HCT116 (cell line): ENCODE results near the gene BICDL2. TPM values are rescaled to one million over a fixed set of nuclear protein-coding genes. Genes with fewer than 3 reads are reported as not detected.

Experiments used
- ATAC-seq: fragments of 200-7000 bp; cut with Tn5 transposase; 2 replicates; pipeline ENCODE4 v1.9.1; 2020; ENCODE audit warnings: mild to moderate bottlenecking, moderate library complexity
- BruUV-seq: library from RNA; stranded (reverse); fragments of 400-500 nt; replicated peaks from 2 replicates; lab custom pipeline; 2021; lab: Mats Ljungman, UMichigan
- CTCF ChIA-PET: fragments of 300-600 bp; sonication (Branson Sonifier 250); formaldehyde crosslinking; loops from one replicate; lab custom pipeline; 2021; ENCODE audit warnings: antibody characterized with exemption; lab: Charles Lee
- POLR2A ChIA-PET: fragments of 300-600, 350-600 bp; sonication (Branson Sonifier 250); formaldehyde crosslinking; loops from one replicate; lab custom pipeline; 2021; ENCODE audit warnings: antibody characterized with exemption; lab: Charles Lee
- RAD21 ChIA-PET, 2 experiments: fragments of 300-600 bp; sonication (Branson Sonifier 250); formaldehyde crosslinking; loops; one replicate each; lab custom pipeline; 2023; ENCODE audit warnings: low total read pairs in 2 of 2; ENCODE audit not compliant: uncharacterized antibody in 2 of 2, unreplicated experiment in 2 of 2, low non-redundant PET in 1 of 2; lab: Charles Lee
- DNase-seq: peaks from one replicate; pipeline ENCODE4 v3.0.0-alpha.2; 2010; ENCODE audit warnings: low read depth, low spot score
- H2AFZ ChIP-seq: fragments of 200-600 bp; shearing (Covaris generic), sonication (generic); 2 replicates; pipeline ENCODE4 v1.6.1; 2017; ENCODE audit warnings: low read depth, mixed run types, mixed read lengths, antibody characterized with exemption, low read length; ENCODE audit not compliant: poor library complexity, severe bottlenecking
- H3K27ac ChIP-seq: 2 replicates; pipeline ENCODE4 v1.5.1; 2012; ENCODE audit warnings: low read depth, low read length
- H3K27me3 ChIP-seq: fragments of 200-600 bp; sonication (generic); 2 replicates; pipeline ENCODE4 v1.6.1; 2016; ENCODE audit warnings: mixed run types, low read length, mixed read lengths; ENCODE audit not compliant: insufficient read depth
- H3K36me3 ChIP-seq, 2 experiments: fragments of 200-500 bp in 1 of 2; fragments of 200-600 bp in 1 of 2; sonication (Bioruptor generic) in 1 of 2; sonication (generic) in 1 of 2; 2 replicates each; pipeline versions ENCODE4 v1.5.1 to v1.6.1; 2014 to 2016; ENCODE audit warnings: low read length in 2 of 2, inconsistent platforms in 1 of 2, mixed read lengths in 1 of 2, mixed run types in 1 of 2; ENCODE audit not compliant: insufficient read depth in 2 of 2, control insufficient read depth in 1 of 2
- H3K4me1 ChIP-seq, 2 experiments: fragments of 200-600 bp in 1 of 2; sonication (generic) in 1 of 2; 2 replicates each; pipeline versions ENCODE4 v1.5.1 to v1.6.1; 2012 to 2017; ENCODE audit warnings: low read length in 2 of 2, inconsistent platforms in 1 of 2, mild to moderate bottlenecking in 1 of 2, mixed read lengths in 1 of 2, mixed run types in 1 of 2, moderate library complexity in 1 of 2; ENCODE audit not compliant: insufficient read depth in 2 of 2, control insufficient read depth in 1 of 2
- H3K4me2 ChIP-seq: fragments of 200-600 bp; sonication (generic); 2 replicates; pipeline ENCODE4 v1.6.1; 2017; ENCODE audit warnings: mixed run types, low read length, mixed read lengths
- H3K4me3 ChIP-seq, 2 experiments: fragments of 200-600 bp in 1 of 2; sonication (generic) in 1 of 2; replicated peaks in 1 of 2; 2 replicates each; pipeline ENCODE4 v1.5.1; 2011 to 2016; ENCODE audit warnings: low read length in 2 of 2, control low read depth in 1 of 2, low read depth in 1 of 2, mild to moderate bottlenecking in 1 of 2, mixed read lengths in 1 of 2, mixed run types in 1 of 2
- H3K79me2 ChIP-seq: fragments of 200-600 bp; sonication (generic); 2 replicates; pipeline ENCODE4 v1.6.1; 2017; ENCODE audit warnings: mild to moderate bottlenecking, mixed run types, low read length, moderate library complexity, mixed read lengths; ENCODE audit not compliant: insufficient read depth
- H3K9ac ChIP-seq: fragments of 200-600 bp; sonication (generic); 2 replicates; pipeline ENCODE4 v1.6.1; 2016; ENCODE audit warnings: low read length, mixed read lengths
- H3K9me2 ChIP-seq: fragments of 200-600 bp; sonication (generic), shearing (Covaris generic); 2 replicates; pipeline ENCODE4 v1.6.1; 2017; ENCODE audit warnings: mixed run types, mild to moderate bottlenecking, moderate library complexity; ENCODE audit not compliant: insufficient read depth
- H3K9me3 ChIP-seq, 2 experiments: fragments of 200-500 bp in 1 of 2; fragments of 200-600 bp in 1 of 2; sonication (Bioruptor generic) in 1 of 2; sonication (generic) in 1 of 2; 2 replicates each; pipeline ENCODE4 v1.6.1; 2014 to 2017; ENCODE audit warnings: low read length in 2 of 2, mixed read lengths in 2 of 2, inconsistent platforms in 1 of 2, low read depth in 1 of 2, mild to moderate bottlenecking in 1 of 2, mixed run types in 1 of 2, moderate library complexity in 1 of 2; ENCODE audit not compliant: control insufficient read depth in 1 of 2, insufficient read depth in 1 of 2
- H4K20me1 ChIP-seq: fragments of 200-600 bp; sonication (generic), shearing (Covaris generic); 2 replicates; pipeline ENCODE4 v1.6.1; 2017; ENCODE audit warnings: mixed run types, mild to moderate bottlenecking, moderate library complexity; ENCODE audit not compliant: insufficient read depth
- ATF3 ChIP-seq: IDR thresholded peaks from 2 replicates; pipeline ENCODE4 v1.6.1; 2012
- CBX3 ChIP-seq: IDR thresholded peaks from 2 replicates; pipeline ENCODE4 v1.6.1; 2012; ENCODE audit warnings: low read depth
- CEBPB ChIP-seq: IDR thresholded peaks from 2 replicates; pipeline ENCODE4 v1.6.1; 2012; ENCODE audit warnings: low read depth
- EGR1 ChIP-seq: IDR thresholded peaks from 2 replicates; pipeline ENCODE4 v1.6.1; 2012; ENCODE audit warnings: low read depth
- ELF1 ChIP-seq: IDR thresholded peaks from 2 replicates; pipeline ENCODE4 v1.6.1; 2012; ENCODE audit warnings: low read depth, borderline replicate concordance
- EZH2 ChIP-seq: fragments of 200-600 bp; sonication (generic); IDR thresholded peaks from 2 replicates; pipeline ENCODE4 v1.6.1; 2017; ENCODE audit warnings: antibody characterized with exemption, mixed run types
- EZH2phosphoT487 ChIP-seq: fragments of 200-600 bp; IDR thresholded peaks from 2 replicates; pipeline ENCODE4 v1.6.1; 2018; ENCODE audit warnings: antibody characterized with exemption, borderline replicate concordance
- FOSL1 ChIP-seq: IDR thresholded peaks from 2 replicates; pipeline ENCODE4 v1.6.1; 2012; ENCODE audit warnings: low read depth
- JUND ChIP-seq: IDR thresholded peaks from 2 replicates; pipeline ENCODE4 v1.6.1; 2012
- POLR2A ChIP-seq: IDR thresholded peaks from 2 replicates; pipeline ENCODE4 v1.7.0; 2011; ENCODE audit warnings: borderline replicate concordance; ENCODE audit not compliant: insufficient read depth, insufficient read length; ENCODE audit errors: extremely low read depth
- POLR2AphosphoS5 ChIP-seq: IDR thresholded peaks from 2 replicates; pipeline ENCODE4 v1.6.1; 2011; ENCODE audit warnings: mild to moderate bottlenecking, low read depth, low read length, moderate library complexity
- SP1 ChIP-seq: IDR thresholded peaks from 2 replicates; pipeline ENCODE4 v1.6.1; 2012; ENCODE audit warnings: low read depth
- SRF ChIP-seq: IDR thresholded peaks from 2 replicates; pipeline ENCODE4 v1.6.1; 2012; ENCODE audit warnings: low read depth
- TCF7L2 ChIP-seq: IDR thresholded peaks from 2 replicates; pipeline ENCODE4 v1.7.0; 2011; ENCODE audit warnings: borderline replicate concordance, inconsistent platforms; ENCODE audit not compliant: insufficient read depth, insufficient read length; ENCODE audit errors: extremely low read depth
- ZFX ChIP-seq: fragments of 450-650 bp; IDR thresholded peaks from 2 replicates; pipeline ENCODE4 v1.6.1; 2017
- ZNF274 ChIP-seq: fragments of 200-500 bp; sonication (Bioruptor generic); IDR thresholded peaks from 2 replicates; pipeline ENCODE4 v1.6.1; 2014; ENCODE audit warnings: mild to moderate bottlenecking, low read depth, low read length, inconsistent platforms
- intact Hi-C: fragments of 100-400 bp; cut with micrococcal nuclease; formaldehyde crosslinking; loops from 2 replicates; pipeline ENCODE4 v1.10.0; 2022
- total RNA-seq: library from RNA; stranded (reverse); gene quantifications from one replicate; pipeline ENCODE4 v1.2.1, GENCODE V29; 2021; ENCODE audit not compliant: unreplicated experiment
- TF ChIP-seq, protein P1 (sequence below): IDR thresholded peaks from 2 replicates; pipeline ENCODE4 v1.6.1; 2011; ENCODE audit warnings: mild to moderate bottlenecking, low read length, moderate library complexity; ENCODE audit not compliant: insufficient replicate concordance; ENCODE audit errors: extremely low read depth
- TF ChIP-seq, protein P2 (sequence below): IDR thresholded peaks from 2 replicates; pipeline ENCODE4 v1.6.1; 2012; ENCODE audit warnings: low read depth
- TF ChIP-seq, protein P3 (sequence below): IDR thresholded peaks from 2 replicates; pipeline ENCODE4 v1.6.1; 2012
- TF ChIP-seq, protein P4 (sequence below), 3 experiments: fragments of 200-600 bp in 1 of 3; sonication (generic) in 1 of 3; IDR thresholded peaks in 2 of 3; conservative IDR thresholded peaks in 1 of 3; 2 replicates each; pipeline ENCODE4 v1.5.1; 2012 to 2017; ENCODE audit warnings: low read depth in 2 of 3, low read length in 2 of 3, antibody characterized with exemption in 1 of 3, borderline replicate concordance in 1 of 3, control low read depth in 1 of 3, mild to moderate bottlenecking in 1 of 3, mixed read lengths in 1 of 3, mixed run types in 1 of 3, moderate library complexity in 1 of 3; ENCODE audit not compliant: insufficient read depth in 1 of 3

The BICDL2 gene
- total RNA-seq, 1 experiment from 2014 or later: 21.3 TPM

DNA sequence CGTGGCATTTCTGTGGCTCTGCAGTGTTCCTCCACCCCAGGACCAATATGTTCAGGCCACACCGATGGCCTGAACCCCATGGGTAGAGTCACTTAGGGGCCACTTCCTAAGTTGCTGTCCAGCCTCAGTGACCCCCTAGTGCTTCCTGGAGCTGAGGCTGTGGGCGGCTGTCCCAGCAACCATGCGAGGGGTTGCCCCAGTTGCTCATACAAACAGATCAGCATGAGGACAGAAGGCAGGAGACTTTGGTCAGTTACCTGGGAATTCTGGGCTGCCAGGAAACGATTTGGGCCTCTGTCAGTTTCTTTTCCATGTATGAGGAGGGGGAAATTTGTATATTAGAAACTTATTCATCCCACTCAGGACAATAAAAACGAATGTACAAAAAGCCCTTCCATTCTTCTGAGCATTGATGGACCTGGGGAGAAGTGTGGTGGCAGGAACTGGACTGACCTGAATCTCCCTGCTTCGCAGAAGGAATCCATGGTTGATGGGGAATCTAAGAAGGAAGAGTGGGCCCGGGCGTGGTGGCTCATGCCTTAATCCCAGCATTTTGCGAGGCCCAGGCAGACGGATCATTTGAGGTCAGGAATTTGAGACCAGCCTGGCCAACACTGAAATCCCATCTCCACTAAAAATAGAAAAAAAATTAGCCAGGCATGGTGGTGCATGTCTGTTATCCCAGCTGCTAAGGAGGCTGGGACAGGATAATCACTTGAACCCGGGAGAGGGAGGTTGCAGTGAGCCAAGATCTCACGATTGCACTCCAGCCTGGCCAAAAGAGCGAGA, 23.8 kb upstream of the BICDL2 start:
- Histone ChIP-seq H3K4me1 (peaks cover 0 to 25% of the 10 kb centered on the region in 2 experiments; a peak in 3 of 4 replicates), H3K9me2 (no peaks in the 10 kb centered on the region), H2AFZ (no peak overlapping the region), H3K4me2 (no peak overlapping the region), H3K27ac (no peak overlapping the region), H3K27me3 (no peaks in the 10 kb centered on the region), H4K20me1 (no peaks in the 10 kb centered on the region), H3K36me3 (no peaks in the 10 kb centered on the region), H3K9ac (no peak overlapping the region), H3K9me3 (no peaks in the 10 kb centered on the region), H3K4me3 (no peak overlapping the region), H3K79me2 (no peaks in the 10 kb centered on the region)
- no peak for TF ChIP-seq EGR1
- no peak for TF ChIP-seq SRF
- TF ChIP-seq, protein P1, sequence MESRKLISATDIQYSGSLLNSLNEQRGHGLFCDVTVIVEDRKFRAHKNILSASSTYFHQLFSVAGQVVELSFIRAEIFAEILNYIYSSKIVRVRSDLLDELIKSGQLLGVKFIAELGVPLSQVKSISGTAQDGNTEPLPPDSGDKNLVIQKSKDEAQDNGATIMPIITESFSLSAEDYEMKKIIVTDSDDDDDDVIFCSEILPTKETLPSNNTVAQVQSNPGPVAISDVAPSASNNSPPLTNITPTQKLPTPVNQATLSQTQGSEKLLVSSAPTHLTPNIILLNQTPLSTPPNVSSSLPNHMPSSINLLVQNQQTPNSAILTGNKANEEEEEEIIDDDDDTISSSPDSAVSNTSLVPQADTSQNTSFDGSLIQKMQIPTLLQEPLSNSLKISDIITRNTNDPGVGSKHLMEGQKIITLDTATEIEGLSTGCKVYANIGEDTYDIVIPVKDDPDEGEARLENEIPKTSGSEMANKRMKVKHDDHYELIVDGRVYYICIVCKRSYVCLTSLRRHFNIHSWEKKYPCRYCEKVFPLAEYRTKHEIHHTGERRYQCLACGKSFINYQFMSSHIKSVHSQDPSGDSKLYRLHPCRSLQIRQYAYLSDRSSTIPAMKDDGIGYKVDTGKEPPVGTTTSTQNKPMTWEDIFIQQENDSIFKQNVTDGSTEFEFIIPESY: no peak
- no peak for TF ChIP-seq ELF1
- no peak for TF ChIP-seq CBX3
- no peak for TF ChIP-seq ZNF274
- no peak for TF ChIP-seq CEBPB
- no peak for TF ChIP-seq EZH2
- TF ChIP-seq, protein P2, sequence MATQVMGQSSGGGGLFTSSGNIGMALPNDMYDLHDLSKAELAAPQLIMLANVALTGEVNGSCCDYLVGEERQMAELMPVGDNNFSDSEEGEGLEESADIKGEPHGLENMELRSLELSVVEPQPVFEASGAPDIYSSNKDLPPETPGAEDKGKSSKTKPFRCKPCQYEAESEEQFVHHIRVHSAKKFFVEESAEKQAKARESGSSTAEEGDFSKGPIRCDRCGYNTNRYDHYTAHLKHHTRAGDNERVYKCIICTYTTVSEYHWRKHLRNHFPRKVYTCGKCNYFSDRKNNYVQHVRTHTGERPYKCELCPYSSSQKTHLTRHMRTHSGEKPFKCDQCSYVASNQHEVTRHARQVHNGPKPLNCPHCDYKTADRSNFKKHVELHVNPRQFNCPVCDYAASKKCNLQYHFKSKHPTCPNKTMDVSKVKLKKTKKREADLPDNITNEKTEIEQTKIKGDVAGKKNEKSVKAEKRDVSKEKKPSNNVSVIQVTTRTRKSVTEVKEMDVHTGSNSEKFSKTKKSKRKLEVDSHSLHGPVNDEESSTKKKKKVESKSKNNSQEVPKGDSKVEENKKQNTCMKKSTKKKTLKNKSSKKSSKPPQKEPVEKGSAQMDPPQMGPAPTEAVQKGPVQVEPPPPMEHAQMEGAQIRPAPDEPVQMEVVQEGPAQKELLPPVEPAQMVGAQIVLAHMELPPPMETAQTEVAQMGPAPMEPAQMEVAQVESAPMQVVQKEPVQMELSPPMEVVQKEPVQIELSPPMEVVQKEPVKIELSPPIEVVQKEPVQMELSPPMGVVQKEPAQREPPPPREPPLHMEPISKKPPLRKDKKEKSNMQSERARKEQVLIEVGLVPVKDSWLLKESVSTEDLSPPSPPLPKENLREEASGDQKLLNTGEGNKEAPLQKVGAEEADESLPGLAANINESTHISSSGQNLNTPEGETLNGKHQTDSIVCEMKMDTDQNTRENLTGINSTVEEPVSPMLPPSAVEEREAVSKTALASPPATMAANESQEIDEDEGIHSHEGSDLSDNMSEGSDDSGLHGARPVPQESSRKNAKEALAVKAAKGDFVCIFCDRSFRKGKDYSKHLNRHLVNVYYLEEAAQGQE: no peak
- TF ChIP-seq, protein P3, sequence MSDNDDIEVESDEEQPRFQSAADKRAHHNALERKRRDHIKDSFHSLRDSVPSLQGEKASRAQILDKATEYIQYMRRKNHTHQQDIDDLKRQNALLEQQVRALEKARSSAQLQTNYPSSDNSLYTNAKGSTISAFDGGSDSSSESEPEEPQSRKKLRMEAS: no peak
- no peak for TF ChIP-seq ZFX
- TF ChIP-seq JUND: no peak
- no peak for TF ChIP-seq POLR2A
- no peak for TF ChIP-seq EZH2phosphoT487
- no peak for TF ChIP-seq FOSL1
- TF ChIP-seq POLR2AphosphoS5: no peak
- TF ChIP-seq, protein P4, sequence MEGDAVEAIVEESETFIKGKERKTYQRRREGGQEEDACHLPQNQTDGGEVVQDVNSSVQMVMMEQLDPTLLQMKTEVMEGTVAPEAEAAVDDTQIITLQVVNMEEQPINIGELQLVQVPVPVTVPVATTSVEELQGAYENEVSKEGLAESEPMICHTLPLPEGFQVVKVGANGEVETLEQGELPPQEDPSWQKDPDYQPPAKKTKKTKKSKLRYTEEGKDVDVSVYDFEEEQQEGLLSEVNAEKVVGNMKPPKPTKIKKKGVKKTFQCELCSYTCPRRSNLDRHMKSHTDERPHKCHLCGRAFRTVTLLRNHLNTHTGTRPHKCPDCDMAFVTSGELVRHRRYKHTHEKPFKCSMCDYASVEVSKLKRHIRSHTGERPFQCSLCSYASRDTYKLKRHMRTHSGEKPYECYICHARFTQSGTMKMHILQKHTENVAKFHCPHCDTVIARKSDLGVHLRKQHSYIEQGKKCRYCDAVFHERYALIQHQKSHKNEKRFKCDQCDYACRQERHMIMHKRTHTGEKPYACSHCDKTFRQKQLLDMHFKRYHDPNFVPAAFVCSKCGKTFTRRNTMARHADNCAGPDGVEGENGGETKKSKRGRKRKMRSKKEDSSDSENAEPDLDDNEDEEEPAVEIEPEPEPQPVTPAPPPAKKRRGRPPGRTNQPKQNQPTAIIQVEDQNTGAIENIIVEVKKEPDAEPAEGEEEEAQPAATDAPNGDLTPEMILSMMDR (IDR thresholded peaks at IDR 0.05 in 2 of 3, conservative IDR thresholded peaks at IDR 0.05 in 1 of 3; ENCODE audit: borderline replicate concordance in 1 of 3, insufficient read depth in 1 of 3, low read depth in 2 of 3, low read length in 2 of 3): no peak
- TF ChIP-seq TCF7L2: no peak
- TF ChIP-seq SP1: no peak
- no peak for TF ChIP-seq ATF3
- no TSS peak for BruUV-seq
- CTCF ChIA-PET: interaction anchor here (1.1 to 2.5 kb wide), 4 partner anchors 11 to 112 kb away, joined by 5 to 16 read pairs (median 10); no protein-coding TSS in a partner anchor
- intact Hi-C loops: no loop called here
- DNase-seq (no peak), ATAC-seq (no peak)
- RAD21 ChIA-PET: no interaction called here
- POLR2A ChIA-PET: no interaction called here
